HG03342 (cell line): ENCODE measurements around the gene TTYH1.

ENCODE experiments used
- ATAC-seq: cut with Tn5 transposase; IDR thresholded peaks from one replicate; pipeline ENCODE4 v1.9.1; 2021; ENCODE audit warnings: mild to moderate bottlenecking, moderate library complexity; ENCODE audit not compliant: unreplicated experiment

The TTYH1 gene

DNA sequence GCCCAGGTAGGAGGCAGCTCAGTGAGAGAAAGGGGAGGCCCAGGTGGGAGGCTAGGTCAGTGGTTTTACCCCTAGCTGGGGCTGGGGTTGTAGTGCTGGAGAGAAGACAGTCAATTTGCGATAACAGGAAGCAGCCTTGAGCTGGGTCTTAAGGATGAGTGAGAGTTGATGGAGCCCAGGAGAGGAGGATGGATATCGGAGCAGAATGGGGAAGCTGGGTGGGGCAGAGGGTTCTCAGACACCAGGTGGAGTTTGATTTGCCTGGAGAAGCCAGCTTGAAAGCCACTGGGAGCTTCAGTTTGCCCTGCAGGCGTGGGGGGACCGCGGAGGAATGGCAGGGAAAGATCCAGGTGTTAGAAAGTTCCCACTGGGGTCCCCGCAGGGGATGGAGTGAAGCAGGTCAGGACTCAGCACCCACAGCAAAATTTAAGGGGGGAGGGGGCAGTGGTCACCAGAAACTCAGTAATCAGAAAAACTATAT is 58.7 kb downstream of the TTYH1 start:
- no peak for ATAC-seq

DNA sequence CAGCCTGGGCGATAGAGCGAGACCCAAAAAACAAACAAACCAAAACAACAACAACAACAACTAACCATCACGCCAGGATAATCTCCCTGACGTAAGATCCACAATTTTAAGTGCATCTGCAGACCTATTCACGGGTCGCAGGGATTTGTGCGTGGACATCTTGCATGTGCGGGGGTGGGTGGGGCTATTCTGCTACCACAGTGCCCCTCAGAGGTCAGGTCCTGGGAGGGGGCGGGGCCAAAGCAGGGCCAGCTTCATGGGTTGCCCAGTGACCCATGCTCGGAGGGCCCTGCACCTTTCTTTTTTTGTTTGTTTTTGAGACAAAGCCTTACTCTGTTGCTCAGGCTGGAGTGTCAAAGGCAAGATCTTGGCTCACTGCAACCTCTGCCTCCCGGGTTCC is 60.4 kb downstream of the TTYH1 start:
- no peak for ATAC-seq

DNA sequence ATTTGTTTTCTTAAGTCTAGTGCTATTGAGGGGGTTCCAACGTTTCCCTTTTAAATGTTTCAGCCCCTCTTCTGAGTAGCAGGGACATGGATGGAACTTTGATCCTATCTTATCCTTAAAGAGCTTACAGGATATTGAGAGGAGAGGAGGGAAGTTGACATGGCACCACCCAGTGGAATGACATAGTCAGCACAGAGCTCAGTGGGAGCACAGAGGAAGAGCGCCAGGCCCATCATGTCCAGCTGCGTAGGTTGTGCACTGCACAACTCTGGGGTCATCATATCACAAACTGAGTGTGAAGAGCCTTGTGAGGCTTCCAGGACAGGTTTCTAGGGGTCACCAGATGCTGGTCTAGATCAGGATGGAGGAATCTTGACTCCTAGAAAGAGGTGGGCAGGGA is 62.4 kb downstream of the TTYH1 start:
- no peak for ATAC-seq

DNA sequence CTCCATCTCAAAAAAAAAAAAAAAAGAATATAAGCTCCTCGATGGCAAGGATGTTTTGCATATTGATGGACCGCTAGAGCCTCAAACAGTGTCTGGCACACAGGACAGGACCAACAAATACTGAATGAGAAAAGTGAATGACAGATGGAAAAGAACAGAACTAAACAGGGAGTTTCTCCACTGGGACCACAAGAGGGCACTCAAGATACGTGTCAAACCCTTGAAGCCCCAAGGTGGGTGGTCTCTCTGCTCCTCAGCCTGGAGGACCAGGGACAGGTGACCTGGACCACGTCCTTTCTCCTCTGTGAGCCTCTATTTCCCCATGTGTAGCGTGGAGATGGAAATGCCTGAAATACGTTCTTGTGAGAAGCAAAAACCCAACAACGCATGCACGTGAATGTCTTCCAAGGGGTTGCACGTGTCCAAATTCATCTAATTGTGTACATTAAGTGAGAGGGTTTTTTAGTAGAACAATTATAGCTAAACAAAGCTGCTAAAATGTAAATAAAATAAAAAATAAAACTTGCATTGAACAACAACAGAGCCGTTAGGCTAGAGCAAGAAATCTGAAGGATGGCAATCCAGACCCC is 63.5 kb downstream of the TTYH1 start:
- ATAC-seq: no peak

DNA sequence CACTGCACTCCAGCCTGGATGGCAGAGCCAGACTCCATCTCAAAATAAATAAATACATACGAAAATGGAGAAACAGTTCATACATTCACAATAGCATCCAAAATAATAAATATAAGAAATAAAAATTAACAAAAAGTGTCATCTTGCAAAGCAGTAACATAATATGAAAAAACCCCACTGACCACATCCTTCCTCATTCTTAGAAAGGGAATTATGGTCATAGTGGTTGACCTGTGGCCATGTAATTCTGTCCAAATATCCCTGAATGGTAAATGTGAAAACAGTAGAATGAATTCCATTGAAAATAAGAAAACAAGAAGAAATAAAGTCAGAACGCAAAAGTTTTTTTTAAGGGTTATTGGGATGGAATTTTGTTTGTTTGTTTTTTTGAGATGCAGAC is 64.8 kb downstream of the TTYH1 start:
- ATAC-seq: no peak

DNA sequence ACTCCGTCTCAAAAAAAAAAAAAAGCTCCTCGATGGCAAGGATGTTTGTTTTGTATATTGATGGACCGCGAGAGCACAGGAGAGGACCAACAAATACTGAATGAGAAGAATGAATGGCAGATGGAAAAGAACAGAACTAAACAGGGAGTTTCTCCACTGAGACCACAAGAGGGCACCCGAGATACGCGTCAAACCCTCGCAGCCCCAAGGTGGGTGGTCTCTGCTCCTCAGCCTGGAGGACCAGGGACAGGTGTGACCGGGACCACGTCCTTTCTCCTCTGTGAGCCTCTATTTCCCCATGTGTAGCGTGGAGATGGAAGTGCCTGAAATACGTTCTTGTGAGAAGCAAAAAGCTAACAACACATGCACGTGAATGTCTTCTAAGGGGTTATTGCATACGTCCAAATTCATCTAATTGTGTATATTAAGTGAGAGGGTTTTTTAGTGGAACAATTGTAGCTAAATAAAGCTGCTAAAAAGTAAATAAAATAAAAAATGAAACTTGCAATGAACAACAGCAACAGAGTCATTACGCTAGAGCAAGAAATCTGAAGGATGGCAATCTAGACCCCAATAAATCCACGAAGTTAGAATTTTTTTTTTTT is 66.2 kb downstream of the TTYH1 start:
- ATAC-seq: no peak

DNA sequence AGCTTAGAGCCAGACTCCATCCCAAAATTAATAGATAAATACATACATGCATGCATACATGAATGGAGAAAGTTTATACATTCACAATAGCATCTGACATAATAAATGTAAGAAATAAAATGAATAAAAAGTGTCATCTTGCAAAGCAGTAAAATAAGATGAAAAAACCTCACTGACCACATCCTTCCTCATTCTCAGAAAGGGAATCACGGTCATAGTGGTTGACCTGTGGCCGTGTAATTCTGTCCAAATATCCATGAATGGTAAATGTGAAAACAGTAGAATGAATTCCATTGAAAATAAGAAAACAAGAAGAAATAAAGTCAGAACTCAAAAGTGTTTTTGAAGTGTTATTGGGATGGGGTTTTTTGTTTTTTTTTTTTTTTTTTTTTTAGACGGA is 67.6 kb downstream of the TTYH1 start:
- ATAC-seq: no peak

DNA sequence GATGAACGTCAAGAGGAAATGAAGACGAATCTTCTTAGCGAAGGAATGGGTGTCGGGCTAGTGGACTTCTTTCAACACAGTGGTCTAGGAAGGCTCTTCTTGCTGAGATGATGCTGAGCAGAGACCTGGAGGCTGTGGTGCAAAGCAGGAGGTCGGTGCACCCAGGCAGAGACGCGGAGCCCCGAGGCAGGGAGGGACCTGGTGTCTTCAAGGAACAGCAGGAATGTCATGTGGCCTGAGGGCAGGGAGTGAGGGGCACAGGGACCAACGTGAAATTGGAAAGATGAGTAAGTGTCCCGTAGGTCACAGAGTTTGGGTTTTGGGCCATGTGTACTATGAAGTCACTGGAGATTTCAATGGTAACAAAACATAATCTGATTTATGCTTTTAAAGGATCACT is 69.2 kb downstream of the TTYH1 start:
- no peak for ATAC-seq

DNA sequence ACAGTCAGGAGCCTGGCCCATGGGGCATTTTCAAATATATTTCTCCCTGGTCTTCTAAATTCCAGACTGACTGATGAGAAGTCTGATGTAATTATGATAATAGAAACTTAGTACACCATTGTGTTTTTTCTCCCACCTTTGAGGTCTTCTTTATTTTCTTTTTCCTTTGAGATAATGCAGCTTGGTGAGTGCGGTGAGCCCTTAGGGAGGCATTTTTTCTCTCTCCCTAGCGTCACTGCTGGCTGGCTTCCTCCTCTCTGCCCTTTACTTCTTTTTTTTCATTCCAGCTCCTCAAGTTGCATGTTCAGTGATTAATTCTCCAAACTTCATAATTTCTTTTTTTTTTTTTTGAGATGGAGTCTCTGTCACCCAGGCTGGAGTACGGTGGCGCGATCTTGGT is 70.6 kb downstream of the TTYH1 start:
- no peak for ATAC-seq
